Dermis microvascular lymphatic vessel endothelial cell (primary cell): ENCODE results near the gene POLR2C. TPM values are rescaled to one million over a fixed set of nuclear protein-coding genes. Genes with fewer than 3 reads are reported as not detected.
A peak's percentile ranks its signal among the peaks of the same experiment; 100 is the strongest.

ENCODE experiments used
- DNase-seq, 2 donors: peaks; one replicate each; pipeline versions ENCODE4 v3.0.0 to v3.0.0-alpha.2; 2010; ENCODE audit warnings: low read depth in 2 of 2
- total RNA-seq: library from RNA; depleted of rRNA; stranded (reverse); fragments of >200 nt; gene quantifications from 2 replicates; pipeline ENCODE4 v1.2.1, GENCODE V29; 2014

POLR2C gene
- total RNA-seq, 1 donor from 2014 or later = 98.3 TPM

GRCh38 chr16:57447186-57447962 is 15.1 kb upstream of the POLR2C start, which contains the start of the genes CIAPIN1 and COQ9:
Gene CIAPIN1 (minus strand): TSS chr16:57447385. CDS start chr16:57440928, 6,457 bp downstream.
Gene COQ9 (plus strand): TSS chr16:57447479. CDS start chr16:57447506, 27 bp downstream.
- DNase-seq = peak; percentile 90 to 95

- no peak for DNase-seq
These were observed 10.5 kb upstream of the POLR2C start for GRCh38 chr16:57452021-57452420.

- DNase-seq = peak in 1 of 2 donors; percentile 19
These were observed 491 bp downstream of the POLR2C start for GRCh38 chr16:57462978-57463362.

- no peak for DNase-seq
These were observed 2.0 kb downstream of the POLR2C start for GRCh38 chr16:57464523-57464922.

GRCh38 chr16:57468346-57468745 is 5.9 kb downstream of the POLR2C start:
- no peak for DNase-seq

GRCh38 chr16:57469046-57469445 is 6.6 kb downstream of the POLR2C start:
- DNase-seq = no peak

- no peak for DNase-seq
These were observed 7.5 kb downstream of the POLR2C start for GRCh38 chr16:57469917-57470470.

GRCh38 chr16:57470711-57471110 is 8.2 kb downstream of the POLR2C start:
- DNase-seq = peak in 1 of 2 donors; percentile 28

GRCh38 chr16:57471209-57471608 is 8.7 kb downstream of the POLR2C start:
- DNase-seq = no peak

GRCh38 chr16:57471852-57472664 is 9.6 kb downstream of the POLR2C start:
- no peak for DNase-seq

- no peak for DNase-seq
These were observed 10.2 kb downstream of the POLR2C start for GRCh38 chr16:57472665-57473060.

GRCh38 chr16:57473176-57473840 is 10.8 kb downstream of the POLR2C start:
- DNase-seq = no peak

- DNase-seq = no peak
These were observed 11.4 kb downstream of the POLR2C start for GRCh38 chr16:57473906-57474305.

- no peak for DNase-seq
These were observed 12.5 kb downstream of the POLR2C start for GRCh38 chr16:57474671-57475661.

GRCh38 chr16:57475711-57476339 is 13.3 kb downstream of the POLR2C start:
- DNase-seq = peak; percentile 12 to 71

GRCh38 chr16:57476546-57477410 is 14.3 kb downstream of the POLR2C start:
- DNase-seq = no peak

- DNase-seq = no peak
These were observed 15.2 kb downstream of the POLR2C start for GRCh38 chr16:57477531-57478202.
